SU-DHL-6 (cell line): Measurements from ENCODE around the gene TFDP2.

Source experiments
- H2AFZ ChIP-seq: fragments of 200-600 bp; sonication (generic); 2 replicates; pipeline ENCODE4 v1.6.1; 2014; ENCODE audit warnings: low read depth, mild to moderate bottlenecking, moderate library complexity, mixed read lengths, antibody characterized with exemption, low read length; ENCODE audit not compliant: severe bottlenecking
- H3F3A ChIP-seq: fragments of 200-600 bp; shearing (Covaris generic); 2 replicates; pipeline ENCODE4 v1.6.0; 2016; ENCODE audit warnings: antibody characterized with exemption, mild to moderate bottlenecking; ENCODE audit not compliant: insufficient read depth
- H3K27ac ChIP-seq: fragments of 200-600 bp; sonication (generic); 2 replicates; pipeline ENCODE4 v1.5.1; 2016; ENCODE audit warnings: low read depth, mild to moderate bottlenecking, low read length, moderate library complexity, mixed read lengths
- H3K27me3 ChIP-seq: fragments of 200-600 bp; sonication (generic), shearing (Covaris generic); 2 replicates; pipeline ENCODE4 v1.6.0; 2014; ENCODE audit warnings: mild to moderate bottlenecking, low read length
- H3K36me3 ChIP-seq: fragments of 200-600 bp; sonication (generic); 2 replicates; pipeline ENCODE4 v1.6.1; 2014; ENCODE audit warnings: mild to moderate bottlenecking, low read length, mixed read lengths
- H3K4me2 ChIP-seq: fragments of 300-600, 200-600 bp; shearing (Covaris generic), sonication (generic); 2 replicates; pipeline ENCODE4 v1.6.0; 2014; ENCODE audit warnings: low read length, low read depth, mild to moderate bottlenecking; ENCODE audit not compliant: poor library complexity, severe bottlenecking
- H3K4me3 ChIP-seq: fragments of 200-600 bp; sonication (generic); 2 replicates; pipeline ENCODE4 v1.5.1; 2014; ENCODE audit warnings: antibody characterized with exemption, low read length, mild to moderate bottlenecking, mixed read lengths; ENCODE audit not compliant: insufficient read depth, poor library complexity, severe bottlenecking
- H3K79me2 ChIP-seq: fragments of 200-600 bp; sonication (generic); 2 replicates; pipeline ENCODE4 v1.6.1; 2014; ENCODE audit warnings: mild to moderate bottlenecking, low read length, moderate library complexity; ENCODE audit not compliant: insufficient read depth
- H3K9ac ChIP-seq: fragments of 200-600 bp; sonication (generic); 2 replicates; pipeline ENCODE4 v1.7.0; 2014; ENCODE audit warnings: mild to moderate bottlenecking, low read length
- H3K9me2 ChIP-seq: fragments of 200-600 bp; sonication (generic); replicated peaks from 2 replicates; pipeline ENCODE4 v1.6.1; 2014; ENCODE audit warnings: low read length; ENCODE audit not compliant: insufficient read depth
- H3K9me3 ChIP-seq: fragments of 200-600 bp; sonication (generic); 2 replicates; pipeline ENCODE4 v1.6.1; 2014; ENCODE audit warnings: low read length, mixed read lengths; ENCODE audit not compliant: insufficient read depth
- H4K20me1 ChIP-seq: fragments of 200-600 bp; sonication (generic); 2 replicates; pipeline ENCODE4 v1.6.1; 2014; ENCODE audit warnings: low read depth, mild to moderate bottlenecking, antibody characterized with exemption, low read length, moderate library complexity, mixed read lengths
- CTCF ChIP-seq: fragments of 200-600 bp; sonication (generic); IDR thresholded peaks from one replicate; pipeline ENCODE4 v1.5.1; 2017; ENCODE audit warnings: antibody characterized with exemption, mild to moderate bottlenecking, low read length, moderate library complexity; ENCODE audit not compliant: insufficient read depth, poor library complexity, severe bottlenecking
- EZH2phosphoT487 ChIP-seq: fragments of 200-600 bp; sonication (generic), shearing (Covaris generic); conservative IDR thresholded peaks from 2 replicates; pipeline ENCODE4 v1.6.1; 2018; ENCODE audit warnings: mild to moderate bottlenecking, antibody characterized with exemption, low read length, moderate library complexity, mixed read lengths

TFDP2 gene

GRCh38 chr3:141904203-141904602 lies 245.1 kb downstream of the TFDP2 start:
- no peak overlapping the region for H2AFZ ChIP-seq

DNA sequence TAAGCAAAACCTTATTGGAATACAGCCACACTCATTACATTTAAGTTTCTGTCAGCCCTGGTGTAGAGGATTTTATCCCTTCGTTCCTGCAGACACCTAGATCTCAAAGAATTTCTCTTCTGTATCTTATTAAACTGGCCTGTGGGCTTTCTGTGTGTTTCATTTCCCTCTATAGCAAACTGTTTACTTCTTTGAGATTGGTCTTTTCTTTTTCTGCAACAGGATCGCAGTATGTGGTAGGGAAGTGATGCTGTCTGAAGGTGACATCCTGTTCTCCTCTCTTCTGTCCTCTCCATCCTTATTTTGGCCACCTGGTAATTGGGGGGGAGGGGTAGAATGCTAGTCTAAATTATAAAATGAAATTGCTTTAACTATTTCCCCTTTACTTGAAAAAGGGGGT lies 247.4 kb downstream of the TFDP2 start:
- 0 out of 2 replicates have a peak, but pooled peaks cover 3% of the 10 kb centered on the region for H3F3A ChIP-seq
- no peaks in the 10 kb centered on the region for H3K27me3 ChIP-seq
- no peak overlapping the region for H3K4me2 ChIP-seq
- H2AFZ ChIP-seq: no peak overlapping the region
- H3K9me3 ChIP-seq: no peaks in the 10 kb centered on the region
- no peaks in the 10 kb centered on the region for H3K9me2 ChIP-seq
- H3K27ac ChIP-seq: no peak overlapping the region
- TF ChIP-seq EZH2phosphoT487: no peak
- TF ChIP-seq CTCF: no peak
- H4K20me1 ChIP-seq: no peaks in the 10 kb centered on the region
- H3K4me3 ChIP-seq: no peak overlapping the region
- no peak overlapping the region for H3K9ac ChIP-seq
- H3K36me3 ChIP-seq: peaks cover 30% of the 10 kb centered on the region
- H3K79me2 ChIP-seq: peaks cover 49% of the 10 kb centered on the region

More at GRCh38 chr3:141904203-141904602, 245.1 kb downstream of the TFDP2 start:
- peaks cover 28% of the 10 kb centered on the region; the same call in 1 of the 2 replicates for H3K36me3 ChIP-seq
- H3K9me2 ChIP-seq: no peaks in the 10 kb centered on the region
- H3K27ac ChIP-seq: no peak overlapping the region
- H3K27me3 ChIP-seq: no peaks in the 10 kb centered on the region
- no peaks in the 10 kb centered on the region for H4K20me1 ChIP-seq
- H3K4me2 ChIP-seq: no peak overlapping the region
- H3K79me2 ChIP-seq: peaks cover 27% of the 10 kb centered on the region
- H3F3A ChIP-seq: 0 out of 2 replicates have a peak, but pooled peaks cover 3% of the 10 kb centered on the region
- no peaks in the 10 kb centered on the region for H3K9me3 ChIP-seq
- no peak overlapping the region for H3K9ac ChIP-seq
- TF ChIP-seq EZH2phosphoT487 (no peak), CTCF (no peak)
- H3K4me3 ChIP-seq: no peak overlapping the region

- Histone ChIP-seq H4K20me1 (no peaks in the 10 kb centered on the region), H3K9me2 (no peaks in the 10 kb centered on the region), H3K9me3 (no peaks in the 10 kb centered on the region), H3K4me2 (no peak overlapping the region), H3K9ac (no peak overlapping the region), H3K27me3 (no peaks in the 10 kb centered on the region), H3F3A (no peaks in the 10 kb centered on the region), H2AFZ (no peak overlapping the region), H3K36me3 (peaks cover 26% of the 10 kb centered on the region), H3K27ac (no peak overlapping the region), H3K4me3 (no peak overlapping the region), H3K79me2 (peaks cover 64% of the 10 kb centered on the region)
- TF ChIP-seq EZH2phosphoT487 (no peak), CTCF (no peak)
These were observed 249.0 kb downstream of the TFDP2 start for GRCh38 chr3:141900343-141900742.

GRCh38 chr3:141898908-141899307 lies 250.4 kb downstream of the TFDP2 start:
- H3K4me2 ChIP-seq: no peak overlapping the region
- H3K9ac ChIP-seq: no peak overlapping the region
- H4K20me1 ChIP-seq: no peaks in the 10 kb centered on the region
- H2AFZ ChIP-seq: no peak overlapping the region
- H3K9me2 ChIP-seq: no peaks in the 10 kb centered on the region
- H3F3A ChIP-seq: no peaks in the 10 kb centered on the region
- no peak overlapping the region for H3K4me3 ChIP-seq
- H3K27me3 ChIP-seq: no peaks in the 10 kb centered on the region
- TF ChIP-seq CTCF (no peak), EZH2phosphoT487 (no peak)
- H3K36me3 ChIP-seq: peaks cover 23% of the 10 kb centered on the region
- H3K27ac ChIP-seq: no peak overlapping the region
- peaks cover 76% of the 10 kb centered on the region for H3K79me2 ChIP-seq
- H3K9me3 ChIP-seq: no peaks in the 10 kb centered on the region
